H1 (cell line): ENCODE results near the gene PLSCR1.

ENCODE experiments used
- ATF3 ChIP-seq: IDR thresholded peaks from 2 replicates; pipeline ENCODE4 v1.6.1; 2011; ENCODE audit warnings: low read depth, mild to moderate bottlenecking, low read length; ENCODE audit not compliant: insufficient read depth
- EP300 ChIP-seq, 2 experiments: IDR thresholded peaks; 1 replicate in 1 of 2; 2 replicates in 1 of 2; pipeline ENCODE4 v1.6.1; 2011 to 2012; ENCODE audit warnings: low read depth in 2 of 2, low read length in 2 of 2, mild to moderate bottlenecking in 2 of 2, borderline replicate concordance in 1 of 2, inconsistent platforms in 1 of 2, moderate library complexity in 1 of 2
- EZH2 ChIP-seq: fragments of 200-600 bp; sonication (generic); IDR thresholded peaks from 2 replicates; pipeline ENCODE4 v1.7.1; 2012; ENCODE audit warnings: low read depth, mild to moderate bottlenecking, moderate library complexity, low read length, inconsistent platforms; ENCODE audit not compliant: severe bottlenecking
- HDAC6 ChIP-seq: IDR thresholded peaks from one replicate; pipeline ENCODE4 v1.7.1; 2012; ENCODE audit warnings: low read depth, mild to moderate bottlenecking, inconsistent platforms, low read length, moderate library complexity
- KDM1A ChIP-seq: fragments of 200-600, 300-600 bp; sonication (generic); IDR thresholded peaks from 2 replicates; pipeline ENCODE4 v1.7.1; 2016; ENCODE audit warnings: mild to moderate bottlenecking, low read length, borderline replicate concordance
- PHF8 ChIP-seq: fragments of 200-600 bp; sonication (generic); conservative IDR thresholded peaks from 2 replicates; pipeline ENCODE4 v1.7.1; 2012; ENCODE audit warnings: low read depth, mild to moderate bottlenecking, inconsistent platforms, low read length, moderate library complexity
- POU5F1 ChIP-seq: IDR thresholded peaks from 2 replicates; pipeline ENCODE4 v1.6.1; 2011; ENCODE audit warnings: low read depth, mild to moderate bottlenecking, low read length, moderate library complexity
- SRF ChIP-seq: IDR thresholded peaks from 2 replicates; pipeline ENCODE4 v1.6.1; 2011; ENCODE audit warnings: mild to moderate bottlenecking, low read depth, low read length, moderate library complexity
- TAF1 ChIP-seq: IDR thresholded peaks from 2 replicates; pipeline ENCODE4 v1.6.1; 2011; ENCODE audit warnings: mild to moderate bottlenecking, low read depth, low read length
- USF2 ChIP-seq: IDR thresholded peaks from 2 replicates; pipeline ENCODE4 v1.6.1; 2011; ENCODE audit warnings: low read length, improper control_type of control experiment
- TF ChIP-seq, protein P1 (sequence below), 3 experiments: IDR thresholded peaks; 1 replicate in 2 of 3; 2 replicates in 1 of 3; pipeline versions ENCODE4 v1.5.1 to v1.6.1; 2011; ENCODE audit warnings: low read length in 3 of 3, mild to moderate bottlenecking in 3 of 3, inconsistent platforms in 2 of 3, low read depth in 1 of 3, moderate library complexity in 1 of 3; ENCODE audit not compliant: insufficient read depth in 1 of 3; ENCODE audit errors: control extremely low read depth in 1 of 3

DNA sequence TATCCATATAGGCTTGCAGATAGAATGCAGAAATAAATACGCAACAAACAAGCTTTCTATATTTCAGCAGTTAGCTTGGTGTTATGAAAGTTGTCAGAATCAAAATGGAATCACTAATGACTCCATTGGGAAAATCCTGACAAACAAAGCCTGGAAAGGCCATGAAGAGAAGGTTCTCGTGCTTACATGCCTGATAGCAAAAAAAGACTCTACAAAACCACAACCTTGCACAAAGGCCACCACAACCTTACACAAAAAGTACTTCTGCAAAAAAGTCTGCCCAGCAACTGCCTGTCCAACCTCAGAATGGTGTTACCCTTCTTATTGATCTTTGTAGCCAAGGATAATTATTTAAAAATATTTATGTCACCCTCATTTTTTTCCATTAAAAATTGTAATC lies 14.4 kb upstream of the PLSCR1 start:
- no peak for TF ChIP-seq EZH2
- TF ChIP-seq, protein P1, sequence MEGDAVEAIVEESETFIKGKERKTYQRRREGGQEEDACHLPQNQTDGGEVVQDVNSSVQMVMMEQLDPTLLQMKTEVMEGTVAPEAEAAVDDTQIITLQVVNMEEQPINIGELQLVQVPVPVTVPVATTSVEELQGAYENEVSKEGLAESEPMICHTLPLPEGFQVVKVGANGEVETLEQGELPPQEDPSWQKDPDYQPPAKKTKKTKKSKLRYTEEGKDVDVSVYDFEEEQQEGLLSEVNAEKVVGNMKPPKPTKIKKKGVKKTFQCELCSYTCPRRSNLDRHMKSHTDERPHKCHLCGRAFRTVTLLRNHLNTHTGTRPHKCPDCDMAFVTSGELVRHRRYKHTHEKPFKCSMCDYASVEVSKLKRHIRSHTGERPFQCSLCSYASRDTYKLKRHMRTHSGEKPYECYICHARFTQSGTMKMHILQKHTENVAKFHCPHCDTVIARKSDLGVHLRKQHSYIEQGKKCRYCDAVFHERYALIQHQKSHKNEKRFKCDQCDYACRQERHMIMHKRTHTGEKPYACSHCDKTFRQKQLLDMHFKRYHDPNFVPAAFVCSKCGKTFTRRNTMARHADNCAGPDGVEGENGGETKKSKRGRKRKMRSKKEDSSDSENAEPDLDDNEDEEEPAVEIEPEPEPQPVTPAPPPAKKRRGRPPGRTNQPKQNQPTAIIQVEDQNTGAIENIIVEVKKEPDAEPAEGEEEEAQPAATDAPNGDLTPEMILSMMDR (IDR thresholded peaks at IDR 0.05; ENCODE audit: control extremely low read depth in 1 of 3, insufficient read depth in 1 of 3, low read depth in 1 of 3, low read length in 3 of 3): no peak
- no peak for TF ChIP-seq USF2
- TF ChIP-seq EP300 (IDR thresholded peaks at IDR 0.05; ENCODE audit: borderline replicate concordance in 1 of 2, low read depth in 2 of 2, low read length in 2 of 2): no peak
- no peak for TF ChIP-seq HDAC6
- no peak for TF ChIP-seq SRF
- TF ChIP-seq POU5F1: no peak
- no peak for TF ChIP-seq PHF8
- no peak for TF ChIP-seq TAF1
- TF ChIP-seq ATF3: no peak
- no peak for TF ChIP-seq KDM1A
